Muscle of leg (tissue), 11 donors: ENCODE data around the gene XDH. TPM values are rescaled to one million over a fixed set of nuclear protein-coding genes. Genes with fewer than 3 reads are reported as not detected.

Source experiments
- DNase-seq: peaks from one replicate; pipeline ENCODE4 v3.0.0; 2013
- H3K27ac ChIP-seq: one replicate; pipeline ENCODE4 v1.5.1; 2013; ENCODE audit warnings: mild to moderate bottlenecking, low read length, control low read depth
- H3K27me3 ChIP-seq: one replicate; pipeline ENCODE4 v1.6.1; 2013; ENCODE audit warnings: low read length; ENCODE audit not compliant: control insufficient read depth, insufficient read depth
- H3K36me3 ChIP-seq: one replicate; pipeline ENCODE4 v1.6.1; 2013; ENCODE audit warnings: low read length; ENCODE audit not compliant: control insufficient read depth, insufficient read depth
- H3K4me1 ChIP-seq: one replicate; pipeline ENCODE4 v1.6.1; 2013; ENCODE audit warnings: low read length; ENCODE audit not compliant: control insufficient read depth, insufficient read depth
- H3K4me3 ChIP-seq: one replicate; pipeline ENCODE4 v1.5.1; 2013; ENCODE audit warnings: low read length, control low read depth
- H3K9me3 ChIP-seq: replicated peaks from 2 replicates; pipeline ENCODE4 v1.6.1; 2013; ENCODE audit warnings: low read depth, low read length; ENCODE audit not compliant: control insufficient read depth
- WGBS: methylation state at CpG from one replicate; pipeline ENCODE4 v1.1.5; 2013; ENCODE audit warnings: missing lambda C conversion rate; ENCODE audit not compliant: insufficient coverage; 5-methylcytosine and 5-hydroxymethylcytosine counted together
- polyA plus RNA-seq, 8 donors: library from polyadenylated mRNA; unstranded; fragments of 120-200 nt; gene quantifications; one replicate each; pipeline versions ENCODE4 v1.2.1 to v1.2.3, GENCODE V29; 2013; ENCODE audit warnings: inconsistent platforms in 1 of 8, low replicate concordance in 1 of 8; ENCODE audit not compliant: insufficient read length in 8 of 8, insufficient read depth in 1 of 8
- total RNA-seq: library from RNA; stranded (reverse); fragments of 120-200 nt; gene quantifications from one replicate; pipeline ENCODE4 v1.2.4, GENCODE V29; 2013

The XDH gene
- total and polyA plus RNA-seq, 9 donors: under 0.01 to 5.5 (median 0.06) TPM; not detected in 3

DNA sequence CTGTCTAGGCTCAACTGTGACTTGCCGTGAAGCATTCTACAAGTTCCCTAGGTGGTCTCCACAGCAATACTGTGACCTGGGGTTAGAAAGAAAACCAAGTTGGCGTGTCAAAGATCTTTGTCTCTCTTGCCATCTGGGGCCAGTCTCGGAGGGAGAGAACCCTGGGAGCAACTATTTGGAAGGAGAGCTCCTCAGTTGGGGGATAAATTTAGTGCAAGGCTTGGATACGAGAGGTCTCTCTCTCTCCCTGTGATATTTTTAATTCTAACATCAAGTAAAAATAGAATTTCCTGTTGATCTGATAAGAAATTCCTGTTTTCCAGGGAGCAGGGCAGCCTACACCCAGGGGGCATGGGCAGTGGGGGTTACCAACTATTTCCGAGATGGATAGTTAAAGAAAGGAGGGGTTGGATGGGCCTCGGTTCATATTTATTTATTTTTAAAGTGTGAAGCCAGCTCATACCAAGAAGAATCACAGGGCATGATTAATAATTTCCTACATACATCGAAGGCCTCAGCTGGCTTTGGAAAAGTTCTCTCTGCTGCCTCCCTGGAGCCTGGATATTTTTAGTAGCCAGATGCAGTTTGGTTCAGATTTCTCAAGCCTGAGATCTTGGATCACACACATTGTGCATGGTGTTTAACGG lies 117.8 kb downstream of the XDH start:
- peaks cover 9% of the 10 kb centered on the region for H3K4me1 ChIP-seq
- no peak overlapping the region for H3K4me3 ChIP-seq

DNA sequence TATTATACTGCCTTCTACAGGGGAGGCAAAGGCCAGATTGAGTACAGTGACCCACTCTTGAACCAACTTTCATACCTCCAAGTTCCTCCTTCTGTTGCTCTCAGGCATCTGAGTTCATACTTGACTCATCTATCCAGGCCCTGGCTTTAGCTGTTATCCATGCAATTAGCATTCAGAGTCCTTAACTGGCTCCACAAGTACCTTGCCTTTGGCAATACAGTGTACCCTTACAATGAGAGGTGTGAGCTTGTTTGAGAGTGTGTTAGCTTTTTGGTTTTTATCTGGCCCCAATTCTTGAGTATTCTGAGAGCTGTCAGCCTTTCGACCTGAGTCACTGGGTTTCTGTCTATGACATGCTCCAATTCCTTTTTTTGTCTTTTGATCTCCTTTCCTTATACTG lies 120.3 kb downstream of the XDH start:
- no CpG with 5 or more reads among the region's 1 CpG for WGBS
- no peak overlapping the region for H3K27ac ChIP-seq

More for the DNA sequence above, 117.8 kb downstream of the XDH start:
- Histone ChIP-seq H3K36me3 (no peaks in the 10 kb centered on the region), H3K9me3 (no peaks in the 10 kb centered on the region), H3K27ac (no peak overlapping the region), H3K27me3 (no peaks in the 10 kb centered on the region)
- DNase-seq: no peak
- WGBS: 75% methylated on average over 1 of the region's 8 CpGs

DNA sequence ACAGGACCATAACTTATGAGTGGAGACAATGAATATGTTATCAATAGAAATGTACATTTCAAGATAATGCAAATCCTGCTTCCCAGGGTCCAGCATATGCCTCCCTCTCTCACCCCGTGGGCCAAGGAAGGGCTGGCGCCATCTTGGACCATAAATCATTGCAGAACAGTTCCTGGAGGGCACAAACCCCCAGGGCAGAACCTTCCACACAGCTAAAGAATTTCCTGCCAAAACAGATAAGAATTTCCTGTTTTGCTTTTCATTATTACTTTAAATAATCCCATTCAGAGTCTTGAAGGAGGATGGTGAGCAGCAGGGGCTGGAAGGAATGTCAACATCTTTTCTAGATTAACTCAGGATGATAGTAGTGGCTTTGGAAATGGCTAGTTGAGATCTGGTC lies 126.9 kb downstream of the XDH start:
- Histone ChIP-seq H3K36me3 (no peaks in the 10 kb centered on the region), H3K4me1 (no peaks in the 10 kb centered on the region), H3K27ac (no peak overlapping the region), H3K4me3 (no peak overlapping the region), H3K9me3 (no peaks in the 10 kb centered on the region), H3K27me3 (no peaks in the 10 kb centered on the region)
- no CpG with 5 or more reads among the region's 2 CpGs for WGBS
- DNase-seq: no peak

More for the DNA sequence above, 120.3 kb downstream of the XDH start:
- Histone ChIP-seq H3K4me3 (no peak overlapping the region), H3K4me1 (peaks cover 9% of the 10 kb centered on the region), H3K36me3 (no peaks in the 10 kb centered on the region), H3K27me3 (no peaks in the 10 kb centered on the region), H3K9me3 (no peaks in the 10 kb centered on the region)
- no peak for DNase-seq

DNA sequence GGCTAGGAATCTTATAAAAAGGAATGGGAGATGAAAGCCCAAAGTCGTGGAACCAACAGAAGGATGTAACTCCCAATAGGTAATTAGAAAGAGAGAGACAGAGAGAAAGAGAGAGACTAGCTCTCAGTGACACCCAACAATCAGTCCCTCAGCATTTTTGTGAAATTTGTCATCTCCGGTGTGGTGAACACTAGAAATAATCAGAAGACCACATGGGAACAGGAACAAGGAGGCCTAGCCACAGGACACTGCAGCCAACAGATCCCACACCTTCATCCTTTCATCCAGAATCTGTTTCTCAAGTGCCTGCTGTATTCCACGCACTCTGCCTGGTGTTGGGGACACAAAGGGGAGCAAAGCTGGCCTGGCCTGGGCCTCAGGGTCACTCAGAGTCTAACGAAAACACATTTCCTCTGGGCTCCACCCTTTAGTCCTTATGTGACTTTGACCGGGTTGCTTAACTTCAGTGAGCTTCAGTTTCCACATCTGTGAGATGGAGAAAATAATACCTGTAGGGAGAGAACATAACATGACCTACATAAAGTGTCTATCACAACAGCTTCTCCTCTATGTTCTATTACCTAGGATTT lies 127.5 kb downstream of the XDH start:
- Histone ChIP-seq H3K9me3 (no peaks in the 10 kb centered on the region), H3K4me1 (no peaks in the 10 kb centered on the region), H3K4me3 (no peak overlapping the region), H3K36me3 (no peaks in the 10 kb centered on the region), H3K27me3 (no peaks in the 10 kb centered on the region), H3K27ac (no peak overlapping the region)
- DNase-seq: no peak
- WGBS: 67% methylated on average over 1 of the region's 5 CpGs

DNA sequence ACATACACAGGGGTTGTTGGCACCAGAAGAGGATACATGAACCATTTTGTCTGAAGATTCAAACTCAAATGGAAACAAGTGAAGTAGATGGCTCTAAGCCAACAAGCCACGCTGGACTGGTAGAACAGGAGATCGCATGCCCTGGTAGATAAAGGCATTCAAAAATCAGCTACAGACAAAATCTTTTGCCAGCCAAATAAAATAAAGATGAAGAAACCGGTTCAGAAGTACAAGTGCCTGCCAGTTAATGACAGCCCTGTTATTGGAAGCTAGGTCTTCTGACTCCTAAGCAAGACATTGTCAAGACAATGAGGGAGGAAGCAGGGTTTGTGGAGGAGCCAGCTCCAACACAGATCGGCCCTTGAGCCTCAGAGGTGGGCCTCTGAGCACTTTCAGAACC lies 128.3 kb downstream of the XDH start:
- no peak for DNase-seq
- Histone ChIP-seq H3K36me3 (no peaks in the 10 kb centered on the region), H3K4me3 (no peak overlapping the region), H3K27ac (no peak overlapping the region), H3K9me3 (no peaks in the 10 kb centered on the region), H3K4me1 (no peaks in the 10 kb centered on the region), H3K27me3 (no peaks in the 10 kb centered on the region)
- WGBS: no CpG with 5 or more reads among the region's 4 CpGs

Other genes starting within 250 kb of the XDH start
- gene CAPN14, start 197.2 kb downstream of the XDH start, total RNA-seq: 0.09 TPM
- gene CAPN14, start 197.2 kb downstream of the XDH start, polyA plus RNA-seq: under 1 TPM in 5 of 8 donors, not detected in 3; 0.04 to 0.08 (median 0.05) TPM
- gene EHD3, start 180.6 kb downstream of the XDH start, total RNA-seq: 3.5 TPM
- gene EHD3, start 180.6 kb downstream of the XDH start, polyA plus RNA-seq: 1 to 10 TPM; 3.2 to 5.8 (median 3.9) TPM
- gene SRD5A2, start 166.2 kb upstream of the XDH start, total RNA-seq: under 0.01 TPM
- gene SRD5A2, start 166.2 kb upstream of the XDH start, polyA plus RNA-seq: under 1 TPM in 4 of 8 donors, not detected in 4; 0.02 to 0.07 (median 0.05) TPM